IMR-90 (cell line): ENCODE data around the gene DIP2C. TPM values are rescaled to one million over a fixed set of nuclear protein-coding genes. Genes with fewer than 3 reads are reported as not detected.

Experiments used
- ATAC-seq: fragments of 200-7000 bp; cut with Tn5 transposase; 2 replicates; pipeline ENCODE4 v1.9.1; 2020; ENCODE audit warnings: low read depth, mild to moderate bottlenecking, moderate library complexity
- BruUV-seq: library from RNA; stranded (reverse); fragments of 400-500 nt; replicated peaks from 2 replicates; lab custom pipeline; 2021; lab: Mats Ljungman, UMichigan
- CTCF ChIA-PET: fragments of 300-600 bp; formaldehyde crosslinking; extraction: SDS; loops from one replicate; lab custom pipeline; 2021; ENCODE audit warnings: antibody characterized with exemption; lab: Yijun Ruan, JAX
- POLR2A ChIA-PET: fragments of 300-600 bp; sonication (Branson Sonifier 250); formaldehyde crosslinking; loops from one replicate; lab custom pipeline; 2022; ENCODE audit warnings: antibody characterized with exemption; ENCODE audit not compliant: unreplicated experiment; lab: Charles Lee
- DNase-seq: peaks from one replicate; pipeline ENCODE4 v3.0.0; 2013
- H2AFZ ChIP-seq: replicated peaks from 2 replicates; pipeline ENCODE3; 2013; ENCODE audit warnings: low read length, mild to moderate bottlenecking; ENCODE audit not compliant: poor library complexity
- H2AK5ac ChIP-seq: 2 replicates; pipeline ENCODE4 v1.6.1; 2013; ENCODE audit warnings: low read depth, low read length, inconsistent platforms
- H2AK9ac ChIP-seq: replicated peaks from 2 replicates; pipeline ENCODE3; 2013; ENCODE audit warnings: mild to moderate bottlenecking, low read depth, low read length, moderate library complexity; ENCODE audit not compliant: poor library complexity
- H2BK120ac ChIP-seq: 2 replicates; pipeline ENCODE4 v1.6.1; 2013; ENCODE audit warnings: low read depth, low read length, inconsistent platforms
- H2BK15ac ChIP-seq: 3 replicates; pipeline ENCODE4 v1.6.1; 2013; ENCODE audit warnings: low read depth, low read length, inconsistent platforms
- H2BK20ac ChIP-seq: 2 replicates; pipeline ENCODE4 v1.6.1; 2013; ENCODE audit warnings: low read depth, mild to moderate bottlenecking, inconsistent platforms, low read length, moderate library complexity
- H2BK5ac ChIP-seq: 2 replicates; pipeline ENCODE4 v1.6.1; 2013; ENCODE audit warnings: mild to moderate bottlenecking, low read depth, low read length, inconsistent platforms; ENCODE audit not compliant: poor library complexity, severe bottlenecking
- H3K14ac ChIP-seq: replicated peaks from 2 replicates; pipeline ENCODE4 v1.6.1; 2013; ENCODE audit warnings: low read depth, low read length, inconsistent platforms
- H3K18ac ChIP-seq: 2 replicates; pipeline ENCODE4 v1.6.1; 2013; ENCODE audit warnings: low read depth, low read length, control low read depth
- H3K23ac ChIP-seq: 2 replicates; pipeline ENCODE4 v1.6.1; 2013; ENCODE audit warnings: low read depth, low read length, inconsistent platforms
- H3K27ac ChIP-seq: 2 replicates; pipeline ENCODE4 v1.5.1; 2013; ENCODE audit warnings: mild to moderate bottlenecking, control low read depth, low read length; ENCODE audit not compliant: insufficient read depth
- H3K27me3 ChIP-seq: 2 replicates; pipeline ENCODE4 v1.6.1; 2013; ENCODE audit warnings: low read length; ENCODE audit not compliant: control insufficient read depth, insufficient read depth
- H3K36me3 ChIP-seq: 2 replicates; pipeline ENCODE4 v1.6.1; 2013; ENCODE audit warnings: low read length, mixed read lengths; ENCODE audit not compliant: control insufficient read depth, insufficient read depth
- H3K4ac ChIP-seq: 2 replicates; pipeline ENCODE4 v1.6.1; 2013; ENCODE audit warnings: low read depth, low read length, inconsistent platforms
- H3K4me1 ChIP-seq: 2 replicates; pipeline ENCODE4 v1.6.1; 2013; ENCODE audit warnings: low read length, mixed read lengths; ENCODE audit not compliant: control insufficient read depth, insufficient read depth
- H3K4me2 ChIP-seq: 2 replicates; pipeline ENCODE4 v1.6.1; 2013; ENCODE audit warnings: low read depth, mild to moderate bottlenecking, control low read depth, low read length, moderate library complexity
- H3K4me3 ChIP-seq: 2 replicates; pipeline ENCODE4 v1.5.1; 2013; ENCODE audit warnings: low read depth, mild to moderate bottlenecking, control low read depth, low read length, moderate library complexity; ENCODE audit not compliant: insufficient read depth
- H3K56ac ChIP-seq: 2 replicates; pipeline ENCODE4 v1.6.1; 2013; ENCODE audit warnings: low read length, inconsistent platforms; ENCODE audit not compliant: insufficient read depth; ENCODE audit errors: extremely low read depth
- H3K79me1 ChIP-seq, 2 experiments: 2 replicates each; pipeline ENCODE4 v1.6.1; 2013; ENCODE audit warnings: low read length in 2 of 2, inconsistent platforms in 1 of 2, low read depth in 1 of 2
- H3K9ac ChIP-seq: 2 replicates; pipeline ENCODE4 v1.6.1; 2013; ENCODE audit warnings: low read depth, low read length, control low read depth
- H3K9me1 ChIP-seq: 2 replicates; pipeline ENCODE4 v1.6.1; 2013; ENCODE audit warnings: low read length, inconsistent platforms; ENCODE audit not compliant: insufficient read depth
- H3K9me3 ChIP-seq: 2 replicates; pipeline ENCODE4 v1.6.1; 2013; ENCODE audit warnings: low read length; ENCODE audit not compliant: control insufficient read depth, insufficient read depth
- H4K20me1 ChIP-seq: 2 replicates; pipeline ENCODE4 v1.6.1; 2013; ENCODE audit warnings: low read length, inconsistent platforms; ENCODE audit not compliant: insufficient read depth
- H4K5ac ChIP-seq: 2 replicates; pipeline ENCODE4 v1.6.1; 2013; ENCODE audit warnings: mild to moderate bottlenecking, low read depth, low read length, control low read depth
- H4K8ac ChIP-seq, 2 experiments: 2 replicates each; pipeline ENCODE4 v1.6.1; 2013; ENCODE audit warnings: low read depth in 2 of 2, low read length in 2 of 2, control low read depth in 1 of 2, inconsistent platforms in 1 of 2
- H4K91ac ChIP-seq: 2 replicates; pipeline ENCODE4 v1.6.1; 2013; ENCODE audit warnings: low read depth, low read length, inconsistent platforms; ENCODE audit not compliant: insufficient read depth
- CEBPB ChIP-seq: IDR thresholded peaks from 2 replicates; pipeline ENCODE4 v1.6.1; 2012; ENCODE audit warnings: low read depth, low read length, improper control_type of control experiment
- FOS ChIP-seq: fragments of 150-350 bp; IDR thresholded peaks from 2 replicates; pipeline ENCODE4 v1.6.1; 2016; ENCODE audit warnings: low read depth, low read length
- MXI1 ChIP-seq: IDR thresholded peaks from 2 replicates; pipeline ENCODE4 v1.6.1; 2012; ENCODE audit warnings: low read depth, mild to moderate bottlenecking, low read length, moderate library complexity, borderline replicate concordance
- NFE2L2 ChIP-seq: fragments of 150-350 bp; IDR thresholded peaks from 2 replicates; pipeline ENCODE4 v1.6.1; 2016; ENCODE audit warnings: low read depth, mild to moderate bottlenecking, low read length
- POLR2A ChIP-seq: IDR thresholded peaks from 2 replicates; pipeline ENCODE4 v1.6.1; 2012; ENCODE audit warnings: mild to moderate bottlenecking, low read depth, low read length
- RAD21 ChIP-seq: IDR thresholded peaks from 2 replicates; pipeline ENCODE4 v1.6.1; 2012; ENCODE audit warnings: low read length, improper control_type of control experiment
- RCOR1 ChIP-seq: IDR thresholded peaks from 2 replicates; pipeline ENCODE4 v1.6.1; 2012; ENCODE audit warnings: mild to moderate bottlenecking, low read length, improper control_type of control experiment; ENCODE audit not compliant: insufficient replicate concordance
- SMC3 ChIP-seq: fragments of 150-350 bp; IDR thresholded peaks from 2 replicates; pipeline ENCODE4 v1.6.1; 2016; ENCODE audit warnings: low read depth, mild to moderate bottlenecking, antibody characterized with exemption, low read length, moderate library complexity
- USF2 ChIP-seq: fragments of 150-350 bp; IDR thresholded peaks from 2 replicates; pipeline ENCODE4 v1.6.1; 2017; ENCODE audit warnings: mild to moderate bottlenecking, antibody characterized with exemption, low read length, low read depth
- WGBS, 2 experiments: methylation state at CpG; one replicate each; pipeline versions ENCODE4 v1.1.5 to v1.1.7; 2013; ENCODE audit warnings: missing lambda C conversion rate in 2 of 2; ENCODE audit not compliant: insufficient read length in 1 of 2; ENCODE audit errors: extremely low coverage in 2 of 2; 5-methylcytosine and 5-hydroxymethylcytosine counted together
- dilution Hi-C: fragments of 300-500 bp; cut with HindIII; formaldehyde crosslinking; loops from one replicate; pipeline ENCODE4 v1.14.3; 2018; ENCODE audit warnings: low sequenced_read_pairs; ENCODE audit not compliant: unreplicated experiment
- in situ Hi-C: fragments of 300-500 bp; cut with MboI; formaldehyde crosslinking; loops from 3 replicates; pipeline ENCODE4 v1.14.3; 2019; ENCODE audit warnings: low sequenced_read_pairs, inconsistent platforms, mixed read lengths
- intact Hi-C: fragments of 100-400 bp; cut with micrococcal nuclease; formaldehyde crosslinking; loops from 2 replicates; pipeline ENCODE4 v1.10.0; 2022
- polyA plus RNA-seq, 3 experiments: library from polyadenylated mRNA; depleted of rRNA; stranded (reverse); fragments of >200 nt; gene quantifications; 2 replicates each; pipeline ENCODE4 v1.2.3, GENCODE V29; 2012; ENCODE audit warnings: low replicate concordance in 1 of 3
- total RNA-seq: library from RNA; depleted of rRNA; stranded (reverse); fragments of >200 nt; gene quantifications from 2 replicates; pipeline ENCODE4 v1.2.3, GENCODE V29; 2012

Gene DIP2C
- total and polyA plus RNA-seq, 2 of the 4 experiments (the other 2 are of a cell fraction) = 8.6 to 17.3 TPM

GRCh38 chr10:288316-289200, 400.9 kb downstream of the DIP2C start:
- Histone ChIP-seq H2AK9ac (no peak overlapping the region), H2BK20ac (no peak overlapping the region), H2BK120ac (no peak overlapping the region), H3K4me3 (no peak overlapping the region), H2AFZ (no peak overlapping the region), H4K91ac (no peak overlapping the region), H4K8ac (no peak overlapping the region), H3K23ac (no peak overlapping the region), H2AK5ac (peak overlapping the region; percentile 6; the same call in 1 of the 2 replicates), H3K27ac (no peak overlapping the region), H3K18ac (no peak overlapping the region), H4K5ac (no peak overlapping the region), H3K9me1 (peaks cover 14% of the 10 kb centered on the region), H2BK5ac (no peak overlapping the region), H3K9me3 (0 out of 2 replicates have a peak, but pooled peaks cover 2% of the 10 kb centered on the region), H3K4me2 (no peak overlapping the region), H3K79me1 (peaks cover 2 to 44% of the 10 kb centered on the region in 2 experiments; a peak in 2 of 4 replicates), H3K14ac (no peak overlapping the region), H3K9ac (no peak overlapping the region), H3K4me1 (peaks cover 5% of the 10 kb centered on the region), H3K4ac (no peak overlapping the region), H2BK15ac (no peak overlapping the region), H3K27me3 (no peaks in the 10 kb centered on the region), H3K56ac (no peak overlapping the region), H3K36me3 (peaks cover 46% of the 10 kb centered on the region), H4K20me1 (peaks cover 3% of the 10 kb centered on the region)
- intact Hi-C loops = no loop called here
- POLR2A ChIA-PET = no interaction called here
- WGBS, 2 experiments = 98% methylated on average over 12 of the region's 27 CpGs; no CpG with 5 or more reads in 1 of the 2 experiments
- CTCF ChIA-PET = interaction anchor here (1.1 kb wide), 1 partner anchor 9 kb away, joined by 3 read pairs; no protein-coding TSS in a partner anchor
- dilution Hi-C loops = no loop called here
- TF ChIP-seq CEBPB (no peak), SMC3 (no peak), MXI1 (no peak), RAD21 (no peak), NFE2L2 (no peak), RCOR1 (no peak), POLR2A (no peak), USF2 (no peak), FOS (no peak)
- BruUV-seq = no TSS peak
- in situ Hi-C loops = no loop called here
- ATAC-seq (no peak), DNase-seq (no peak)
